ENCODE data around the gene RNF112.

RNF112 gene

GRCh38 chr17:19454074-19454473 lies 43.0 kb downstream of the RNF112 start:
- no peak overlapping the region for H3K4me2 ChIP-seq (ENCODE audit: low read depth, low read length, poor library complexity, severe bottlenecking)
- H3K9me3 ChIP-seq (ENCODE audit: insufficient read depth, low read depth, low read length) = no peaks in the 10 kb centered on the region
- no peaks in the 10 kb centered on the region for H3K4me1 ChIP-seq (ENCODE audit: insufficient read depth, low read length, poor library complexity, severe bottlenecking)
- no peaks in the 10 kb centered on the region for H3K36me3 ChIP-seq (ENCODE audit: insufficient read depth, low read length)
- H3K79me2 ChIP-seq (ENCODE audit: insufficient read depth, low read length) = no peaks in the 10 kb centered on the region
- H3K9me2 ChIP-seq (replicated peaks; ENCODE audit: low read depth, low read length) = no peaks in the 10 kb centered on the region
- no peak overlapping the region for H3K9ac ChIP-seq (ENCODE audit: low read depth, low read length, poor library complexity, severe bottlenecking)
- H3F3A ChIP-seq (ENCODE audit: low read depth) = no peaks in the 10 kb centered on the region
- H2AFZ ChIP-seq (ENCODE audit: low read length) = no peak overlapping the region
- no peaks in the 10 kb centered on the region for H4K20me1 ChIP-seq (ENCODE audit: insufficient read depth, low read length, poor library complexity, severe bottlenecking)
- TF ChIP-seq CTCF (conservative IDR thresholded peaks at IDR 0.05; ENCODE audit: low read length) (no peak), EZH2phosphoT487 (IDR thresholded peaks at IDR 0.05; ENCODE audit: borderline replicate concordance) (no peak)
- H3K4me3 ChIP-seq (ENCODE audit: low read length, poor library complexity, severe bottlenecking) = no peak overlapping the region
- H3K27me3 ChIP-seq (ENCODE audit: insufficient read depth, low read length, poor library complexity, severe bottlenecking) = no peaks in the 10 kb centered on the region

- no peak overlapping the region for H3K4me3 ChIP-seq (ENCODE audit: low read length, poor library complexity, severe bottlenecking)
- H3K9ac ChIP-seq (ENCODE audit: low read depth, low read length, poor library complexity, severe bottlenecking) = no peak overlapping the region
- TF ChIP-seq EZH2phosphoT487 (IDR thresholded peaks at IDR 0.05; ENCODE audit: borderline replicate concordance) = no peak
- no peak for TF ChIP-seq CTCF (conservative IDR thresholded peaks at IDR 0.05; ENCODE audit: low read length)
- H3K9me3 ChIP-seq (ENCODE audit: insufficient read depth, low read depth, low read length) = no peaks in the 10 kb centered on the region
- H3K79me2 ChIP-seq (ENCODE audit: insufficient read depth, low read length) = no peaks in the 10 kb centered on the region
- no peaks in the 10 kb centered on the region for H3K27me3 ChIP-seq (ENCODE audit: insufficient read depth, low read length, poor library complexity, severe bottlenecking)
- no peak overlapping the region for H2AFZ ChIP-seq (ENCODE audit: low read length)
- H3K36me3 ChIP-seq (ENCODE audit: insufficient read depth, low read length) = no peaks in the 10 kb centered on the region
- H3K4me2 ChIP-seq (ENCODE audit: low read depth, low read length, poor library complexity, severe bottlenecking) = no peak overlapping the region
- no peaks in the 10 kb centered on the region for H3K4me1 ChIP-seq (ENCODE audit: insufficient read depth, low read length, poor library complexity, severe bottlenecking)
- H3F3A ChIP-seq (ENCODE audit: low read depth) = no peaks in the 10 kb centered on the region
- no peaks in the 10 kb centered on the region for H4K20me1 ChIP-seq (ENCODE audit: insufficient read depth, low read length, poor library complexity, severe bottlenecking)
- no peaks in the 10 kb centered on the region for H3K9me2 ChIP-seq (replicated peaks; ENCODE audit: low read depth, low read length)
Measured at GRCh38 chr17:19456016-19456927, 45.2 kb downstream of the RNF112 start.

GRCh38 chr17:19457046-19457445 lies 46.0 kb downstream of the RNF112 start:
- no peak overlapping the region for H3K4me2 ChIP-seq (ENCODE audit: low read depth, low read length, poor library complexity, severe bottlenecking)

More at GRCh38 chr17:19457046-19457445, 46.0 kb downstream of the RNF112 start:
- Histone ChIP-seq H3K9me2 (replicated peaks; ENCODE audit: low read depth, low read length) (no peaks in the 10 kb centered on the region), H3F3A (ENCODE audit: low read depth) (no peaks in the 10 kb centered on the region), H3K36me3 (ENCODE audit: insufficient read depth, low read length) (no peaks in the 10 kb centered on the region), H3K9ac (ENCODE audit: low read depth, low read length, poor library complexity, severe bottlenecking) (no peak overlapping the region), H3K9me3 (ENCODE audit: insufficient read depth, low read depth, low read length) (no peaks in the 10 kb centered on the region), H2AFZ (ENCODE audit: low read length) (no peak overlapping the region), H4K20me1 (ENCODE audit: insufficient read depth, low read length, poor library complexity, severe bottlenecking) (no peaks in the 10 kb centered on the region), H3K4me1 (ENCODE audit: insufficient read depth, low read length, poor library complexity, severe bottlenecking) (no peaks in the 10 kb centered on the region), H3K79me2 (ENCODE audit: insufficient read depth, low read length) (no peaks in the 10 kb centered on the region), H3K27me3 (ENCODE audit: insufficient read depth, low read length, poor library complexity, severe bottlenecking) (no peaks in the 10 kb centered on the region), H3K4me3 (ENCODE audit: low read length, poor library complexity, severe bottlenecking) (no peak overlapping the region)
- TF ChIP-seq CTCF (conservative IDR thresholded peaks at IDR 0.05; ENCODE audit: low read length) (no peak), EZH2phosphoT487 (IDR thresholded peaks at IDR 0.05; ENCODE audit: borderline replicate concordance) (no peak)

Data from Loucy (cell line).